CD14-positive monocyte (primary cell): ENCODE measurements around the gene CHMP2B. TPM values are rescaled to one million over a fixed set of nuclear protein-coding genes. Genes with fewer than 3 reads are reported as not detected.

Experiments
- DNase-seq, 3 donors: peaks; one replicate each; pipeline ENCODE4 v3.0.0-alpha.2; 2011 to 2022
- H2AFZ ChIP-seq: 2 replicates; pipeline ENCODE4 v1.6.0; 2012; ENCODE audit warnings: mild to moderate bottlenecking, low read depth, low read length, inconsistent platforms; ENCODE audit not compliant: insufficient read depth, poor library complexity, severe bottlenecking
- H3K27ac ChIP-seq, 2 donors: 1 replicate in 1 of 2; 2 replicates in 1 of 2; pipeline ENCODE4 v1.5.1; 2012 to 2013; ENCODE audit warnings: low read length in 2 of 2, control low read depth in 1 of 2, inconsistent platforms in 1 of 2, low read depth in 1 of 2, mild to moderate bottlenecking in 1 of 2
- H3K27me3 ChIP-seq, 2 donors: one replicate each; pipeline versions ENCODE4 v1.6.0 to v1.6.1; 2011 to 2013; ENCODE audit warnings: low read length in 2 of 2; ENCODE audit not compliant: control insufficient read depth in 2 of 2, insufficient read depth in 2 of 2
- H3K36me3 ChIP-seq, 2 donors: replicated peaks in 1 of 2; 1 replicate in 1 of 2; 2 replicates in 1 of 2; pipeline versions ENCODE4 v1.5.1 to v1.6.1; 2012 to 2013; ENCODE audit warnings: low read length in 2 of 2, control low read depth in 1 of 2, inconsistent platforms in 1 of 2, mild to moderate bottlenecking in 1 of 2; ENCODE audit not compliant: insufficient read depth in 2 of 2, control insufficient read depth in 1 of 2
- H3K4me1 ChIP-seq, 2 donors: 1 replicate in 1 of 2; 2 replicates in 1 of 2; pipeline versions ENCODE4 v1.5.1 to v1.6.1; 2012 to 2013; ENCODE audit warnings: low read length in 2 of 2, control low read depth in 1 of 2, inconsistent platforms in 1 of 2, mild to moderate bottlenecking in 1 of 2, moderate library complexity in 1 of 2; ENCODE audit not compliant: insufficient read depth in 2 of 2, control insufficient read depth in 1 of 2
- H3K4me2 ChIP-seq: replicated peaks from 2 replicates; pipeline ENCODE3; 2012; ENCODE audit warnings: low read length, moderate library complexity, mild to moderate bottlenecking; ENCODE audit not compliant: poor library complexity, severe bottlenecking; ENCODE audit errors: extremely low read depth
- H3K4me3 ChIP-seq, 3 experiments: fragments of 200-600 bp in 1 of 3; sonication (generic) in 1 of 3; replicated peaks in 1 of 3; 1 replicate in 2 of 3; 2 replicates in 1 of 3; pipeline ENCODE4 v1.5.1; 2011 to 2013; ENCODE audit warnings: low read length in 3 of 3, mild to moderate bottlenecking in 3 of 3, control low read depth in 2 of 3, low read depth in 2 of 3, inconsistent platforms in 1 of 3, moderate library complexity in 1 of 3
- H3K79me2 ChIP-seq: 2 replicates; pipeline ENCODE4 v1.6.0; 2012; ENCODE audit warnings: mild to moderate bottlenecking, control low read depth, inconsistent platforms, low read length, moderate library complexity; ENCODE audit not compliant: insufficient read depth
- H3K9ac ChIP-seq: 2 replicates; pipeline ENCODE4 v1.6.0; 2017; ENCODE audit warnings: low read length, mild to moderate bottlenecking; ENCODE audit not compliant: insufficient read depth, poor library complexity, severe bottlenecking
- H3K9me3 ChIP-seq, 2 donors: replicated peaks in 1 of 2; 1 replicate in 1 of 2; 2 replicates in 1 of 2; pipeline versions ENCODE4 v1.5.1 to v1.6.1; 2012 to 2013; ENCODE audit warnings: low read length in 2 of 2, control low read depth in 1 of 2; ENCODE audit not compliant: control insufficient read depth in 1 of 2, insufficient read depth in 1 of 2
- H4K20me1 ChIP-seq: 2 replicates; pipeline ENCODE4 v1.6.0; 2012; ENCODE audit warnings: mild to moderate bottlenecking, low read length, control low read depth, moderate library complexity; ENCODE audit not compliant: insufficient read depth
- H3K27ac Mint-ChIP-seq, 7 donors: one replicate each; pipeline ENCODE4 v1.8.0; 2020; ENCODE audit warnings: mild to moderate bottlenecking in 7 of 7, mixed read lengths in 7 of 7, moderate library complexity in 6 of 7, inconsistent platforms in 2 of 7
- H3K27me3 Mint-ChIP-seq, 3 donors: one replicate each; pipeline ENCODE4 v1.8.0; 2021 to 2022; ENCODE audit warnings: low read depth in 3 of 3, mild to moderate bottlenecking in 3 of 3, mixed read lengths in 3 of 3, moderate library complexity in 3 of 3, inconsistent platforms in 1 of 3
- H3K36me3 Mint-ChIP-seq, 2 donors: one replicate each; pipeline ENCODE4 v1.8.0; 2020; ENCODE audit warnings: mixed read lengths in 2 of 2, inconsistent platforms in 1 of 2, mild to moderate bottlenecking in 1 of 2
- H3K4me1 Mint-ChIP-seq: one replicate; pipeline ENCODE4 v1.8.0; 2020; ENCODE audit warnings: mild to moderate bottlenecking, mixed read lengths
- H3K4me3 Mint-ChIP-seq, 2 donors: one replicate each; pipeline ENCODE4 v1.8.0; 2020; ENCODE audit warnings: mild to moderate bottlenecking in 2 of 2, mixed read lengths in 2 of 2, moderate library complexity in 1 of 2
- H3K9me3 Mint-ChIP-seq, 7 donors: one replicate each; pipeline ENCODE4 v1.8.0; 2020 to 2022; ENCODE audit warnings: mixed read lengths in 7 of 7, mild to moderate bottlenecking in 6 of 7, moderate library complexity in 6 of 7, inconsistent platforms in 2 of 7
- WGBS: methylation state at CpG from one replicate; pipeline ENCODE4 v1.1.5; 2013; ENCODE audit warnings: missing lambda C conversion rate; ENCODE audit not compliant: insufficient coverage; 5-methylcytosine and 5-hydroxymethylcytosine counted together
- intact Hi-C, 2 donors: fragments of 100-400 bp; cut with micrococcal nuclease; formaldehyde crosslinking; loops; one replicate each; pipeline versions ENCODE4 v1.15.0 to v1.15.1; 2023
- polyA plus RNA-seq, 3 donors: library from polyadenylated mRNA; depleted of rRNA in 1 of 3; unstranded in 2 of 3; stranded (reverse) in 1 of 3; fragments of 300-500 nt in 2 of 3; fragments of >200 nt in 1 of 3; fragmentation: Illumina TruSeq in 2 of 3; gene quantifications; 1 replicate in 2 of 3; 2 replicates in 1 of 3; pipeline ENCODE4 v1.2.3, GENCODE V29; 2012 to 2021
- TF ChIP-seq, protein P1 (sequence below): fragments of 200-600 bp; IDR thresholded peaks from one replicate; pipeline ENCODE4 v1.8.0; 2022; ENCODE audit warnings: antibody characterized with exemption, mild to moderate bottlenecking

Gene CHMP2B
- polyA plus RNA-seq, 3 donors = 20.2 to 67.9 (median 62.1) TPM

DNA sequence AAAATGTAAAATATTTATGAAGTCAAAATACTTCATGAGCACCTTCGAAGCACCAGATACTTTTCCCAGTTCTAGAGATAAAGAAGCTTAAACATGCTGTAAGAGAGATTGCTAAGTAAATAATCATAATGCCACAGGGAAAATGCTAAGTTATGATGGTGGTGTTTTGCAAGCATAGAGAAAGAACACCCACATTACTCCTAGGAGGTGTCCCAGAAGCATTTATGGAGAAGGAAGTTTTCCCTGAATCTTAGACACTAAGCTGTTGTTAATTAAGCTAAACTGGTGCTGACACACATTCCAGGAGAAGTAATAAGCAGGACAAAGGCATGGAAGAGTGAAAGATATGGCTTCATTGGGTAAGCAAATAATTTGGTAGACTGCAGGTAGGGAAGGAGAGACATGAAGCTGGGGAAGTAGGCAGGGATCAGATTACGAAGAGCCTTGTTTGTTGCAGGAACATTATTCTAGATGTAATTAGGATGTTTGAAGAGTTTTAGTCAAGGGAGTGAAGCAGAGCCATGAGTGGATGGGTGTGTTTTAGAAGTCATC, 40.4 kb upstream of the CHMP2B start:
- Histone ChIP-seq H2AFZ (no peak overlapping the region), H3K4me3 (no peak overlapping the region), H3K79me2 (no peaks in the 10 kb centered on the region), H3K4me1 (no peaks in the 10 kb centered on the region), H3K36me3 (no peaks in the 10 kb centered on the region), H4K20me1 (no peaks in the 10 kb centered on the region), H3K9me3 (no peaks in the 10 kb centered on the region), H3K27ac (no peak overlapping the region), H3K27me3 (no peaks in the 10 kb centered on the region), H3K9ac (no peak overlapping the region), H3K4me2 (no peak overlapping the region)
- intact Hi-C loops = no loop called here
- Mint-ChIP-seq H3K36me3 (no peaks in the 10 kb centered on the region), H3K9me3 (peaks cover 0 to 2% (median 0%) of the 10 kb centered on the region in 7 donors), H3K27me3 (peaks cover 0 to 3% (median 2%) of the 10 kb centered on the region in 3 donors), H3K4me3 (no peak overlapping the region), H3K4me1 (no peaks in the 10 kb centered on the region), H3K27ac (no peak overlapping the region)
- DNase-seq = no peak
- TF ChIP-seq, protein P1, sequence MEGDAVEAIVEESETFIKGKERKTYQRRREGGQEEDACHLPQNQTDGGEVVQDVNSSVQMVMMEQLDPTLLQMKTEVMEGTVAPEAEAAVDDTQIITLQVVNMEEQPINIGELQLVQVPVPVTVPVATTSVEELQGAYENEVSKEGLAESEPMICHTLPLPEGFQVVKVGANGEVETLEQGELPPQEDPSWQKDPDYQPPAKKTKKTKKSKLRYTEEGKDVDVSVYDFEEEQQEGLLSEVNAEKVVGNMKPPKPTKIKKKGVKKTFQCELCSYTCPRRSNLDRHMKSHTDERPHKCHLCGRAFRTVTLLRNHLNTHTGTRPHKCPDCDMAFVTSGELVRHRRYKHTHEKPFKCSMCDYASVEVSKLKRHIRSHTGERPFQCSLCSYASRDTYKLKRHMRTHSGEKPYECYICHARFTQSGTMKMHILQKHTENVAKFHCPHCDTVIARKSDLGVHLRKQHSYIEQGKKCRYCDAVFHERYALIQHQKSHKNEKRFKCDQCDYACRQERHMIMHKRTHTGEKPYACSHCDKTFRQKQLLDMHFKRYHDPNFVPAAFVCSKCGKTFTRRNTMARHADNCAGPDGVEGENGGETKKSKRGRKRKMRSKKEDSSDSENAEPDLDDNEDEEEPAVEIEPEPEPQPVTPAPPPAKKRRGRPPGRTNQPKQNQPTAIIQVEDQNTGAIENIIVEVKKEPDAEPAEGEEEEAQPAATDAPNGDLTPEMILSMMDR = no peak
- 92% methylated on average over 1 of the region's 2 CpGs for WGBS

DNA sequence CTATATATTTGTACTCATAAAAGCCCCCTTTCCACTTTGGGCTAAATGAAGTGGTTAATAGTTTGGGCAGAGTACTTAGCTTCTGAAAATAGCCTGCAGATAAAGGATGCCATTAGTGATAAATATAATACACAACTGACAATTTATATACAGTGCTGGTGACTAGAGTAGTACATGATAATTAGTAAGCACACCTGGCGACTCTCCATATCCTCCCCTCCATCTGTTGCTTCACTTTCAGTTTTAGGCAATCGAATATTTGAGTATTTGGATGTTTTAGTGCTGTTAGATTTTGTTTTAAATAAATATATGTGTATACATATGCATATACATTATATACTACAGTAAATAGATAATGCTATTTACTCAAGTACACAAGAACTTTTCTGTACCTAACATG, 35.9 kb upstream of the CHMP2B start:
- no peak overlapping the region for H3K9ac ChIP-seq
- TF ChIP-seq, protein P1 = no peak
- H3K9me3 ChIP-seq = peaks cover 0 to 6% of the 10 kb centered on the region in 2 donors
- intact Hi-C loops = no loop called here
- no peaks in the 10 kb centered on the region for H3K36me3 ChIP-seq
- H3K79me2 ChIP-seq = no peaks in the 10 kb centered on the region
- WGBS = no CpG with 5 or more reads among the region's 2 CpGs
- DNase-seq = no peak
- H3K36me3 Mint-ChIP-seq = no peaks in the 10 kb centered on the region
- no peaks in the 10 kb centered on the region for H3K27me3 ChIP-seq
- no peak overlapping the region for H3K27ac Mint-ChIP-seq
- H3K4me1 ChIP-seq = no peaks in the 10 kb centered on the region
- H2AFZ ChIP-seq = no peak overlapping the region
- H3K4me3 Mint-ChIP-seq = no peak overlapping the region
- no peak overlapping the region for H3K4me2 ChIP-seq
- H3K27me3 Mint-ChIP-seq = peaks cover 0 to 3% (median 1%) of the 10 kb centered on the region in 3 donors
- H3K9me3 Mint-ChIP-seq = peaks cover 0 to 14% (median 3%) of the 10 kb centered on the region in 7 donors
- no peak overlapping the region for H3K4me3 ChIP-seq
- no peaks in the 10 kb centered on the region for H3K4me1 Mint-ChIP-seq
- no peak overlapping the region for H3K27ac ChIP-seq
- H4K20me1 ChIP-seq = no peaks in the 10 kb centered on the region
